Fibroblast of mammary gland (primary cell): ENCODE data around the gene ANKRD24.
A peak's percentile ranks its signal among the peaks of the same experiment; 100 is the strongest.
"Not testable (repeated sequence)": the region's sequence is repeated elsewhere in the genome, so short reads cannot be mapped to it uniquely, and the experiment has no call there.

Experiments used
- DNase-seq: peaks from one replicate; pipeline ENCODE4 v3.0.0-alpha.2; 2010; ENCODE audit warnings: low read depth
- H3K4me3 ChIP-seq: 2 replicates; pipeline ENCODE4 v1.5.1; 2011; ENCODE audit warnings: low read depth, mild to moderate bottlenecking, low read length, moderate library complexity; ENCODE audit not compliant: control insufficient read depth
- TF ChIP-seq, protein P1 (sequence below): conservative IDR thresholded peaks from 2 replicates; pipeline ENCODE4 v1.5.1; 2011; ENCODE audit warnings: low read depth, low read length, inconsistent platforms; ENCODE audit not compliant: control insufficient read depth, insufficient read depth

The ANKRD24 gene

DNA sequence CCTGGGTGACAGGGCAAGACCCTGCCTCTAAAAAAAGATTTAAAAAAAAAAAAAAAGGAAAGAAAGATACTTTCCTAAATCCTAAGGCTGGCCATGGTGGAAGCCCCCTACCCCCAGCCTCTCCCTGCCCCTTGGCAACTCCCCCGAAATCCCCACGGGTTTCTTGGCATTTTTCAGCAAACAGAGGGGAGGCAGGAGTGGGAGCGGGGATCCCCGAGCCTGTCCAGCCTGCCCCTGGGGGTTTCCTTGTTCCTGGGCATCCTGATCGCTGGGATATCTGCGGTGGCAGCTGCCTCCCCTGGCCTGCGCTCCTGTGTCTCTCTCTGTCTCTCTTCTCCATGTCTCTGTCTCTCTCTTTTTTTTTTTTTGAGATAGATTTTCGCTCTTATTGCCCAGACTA is 43.4 kb downstream of the ANKRD24 start:
- no peak for DNase-seq
- TF ChIP-seq, protein P1, sequence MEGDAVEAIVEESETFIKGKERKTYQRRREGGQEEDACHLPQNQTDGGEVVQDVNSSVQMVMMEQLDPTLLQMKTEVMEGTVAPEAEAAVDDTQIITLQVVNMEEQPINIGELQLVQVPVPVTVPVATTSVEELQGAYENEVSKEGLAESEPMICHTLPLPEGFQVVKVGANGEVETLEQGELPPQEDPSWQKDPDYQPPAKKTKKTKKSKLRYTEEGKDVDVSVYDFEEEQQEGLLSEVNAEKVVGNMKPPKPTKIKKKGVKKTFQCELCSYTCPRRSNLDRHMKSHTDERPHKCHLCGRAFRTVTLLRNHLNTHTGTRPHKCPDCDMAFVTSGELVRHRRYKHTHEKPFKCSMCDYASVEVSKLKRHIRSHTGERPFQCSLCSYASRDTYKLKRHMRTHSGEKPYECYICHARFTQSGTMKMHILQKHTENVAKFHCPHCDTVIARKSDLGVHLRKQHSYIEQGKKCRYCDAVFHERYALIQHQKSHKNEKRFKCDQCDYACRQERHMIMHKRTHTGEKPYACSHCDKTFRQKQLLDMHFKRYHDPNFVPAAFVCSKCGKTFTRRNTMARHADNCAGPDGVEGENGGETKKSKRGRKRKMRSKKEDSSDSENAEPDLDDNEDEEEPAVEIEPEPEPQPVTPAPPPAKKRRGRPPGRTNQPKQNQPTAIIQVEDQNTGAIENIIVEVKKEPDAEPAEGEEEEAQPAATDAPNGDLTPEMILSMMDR: no peak
- H3K4me3 ChIP-seq: no peak overlapping the region

DNA sequence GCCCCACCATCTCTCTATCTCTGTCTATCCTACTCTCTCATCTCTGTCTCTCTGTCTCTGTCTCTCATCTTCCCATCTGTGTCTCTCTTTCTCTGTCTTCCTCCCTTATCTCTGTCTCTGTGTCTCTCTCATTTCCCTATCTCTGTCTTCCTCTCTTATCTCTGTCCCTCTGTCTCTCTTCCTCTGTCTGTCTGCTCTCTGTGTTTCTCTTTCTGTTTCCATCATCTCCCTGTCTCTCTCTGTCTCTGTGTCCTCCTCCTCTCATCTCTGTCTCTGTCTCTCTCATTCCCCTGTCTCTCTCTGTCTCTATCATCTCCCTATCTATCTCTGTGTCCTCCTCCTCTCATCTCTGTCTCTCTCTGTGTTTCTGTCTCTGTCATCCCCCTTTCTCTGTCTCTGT is 45.3 kb downstream of the ANKRD24 start:
- no peak for DNase-seq
- no peak overlapping the region for H3K4me3 ChIP-seq
- TF ChIP-seq, protein P1: no peak

DNA sequence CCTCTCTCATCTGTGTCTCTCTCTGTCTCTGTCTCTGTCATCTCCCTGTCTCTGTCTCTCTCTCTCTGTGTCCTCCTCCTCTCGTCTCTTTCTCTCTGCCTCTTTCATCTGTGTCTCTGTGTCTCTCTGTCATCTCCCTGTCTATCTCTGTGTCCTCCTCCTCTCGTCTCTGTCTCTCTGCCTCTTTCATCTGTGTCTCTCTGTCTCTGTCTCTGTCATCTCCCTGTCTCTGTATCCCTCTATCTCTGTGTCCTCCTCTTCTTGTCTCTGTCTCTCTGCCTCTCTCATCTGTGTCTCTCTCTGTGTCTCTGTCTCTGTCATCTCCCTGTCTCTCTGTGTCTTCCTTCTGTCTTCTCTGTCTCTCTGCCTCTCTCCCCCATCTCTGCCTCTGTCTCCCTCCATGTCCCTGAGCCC is 46.3 kb downstream of the ANKRD24 start:
- H3K4me3 ChIP-seq: no peak overlapping the region
- TF ChIP-seq, protein P1: no peak
- no peak for DNase-seq

DNA sequence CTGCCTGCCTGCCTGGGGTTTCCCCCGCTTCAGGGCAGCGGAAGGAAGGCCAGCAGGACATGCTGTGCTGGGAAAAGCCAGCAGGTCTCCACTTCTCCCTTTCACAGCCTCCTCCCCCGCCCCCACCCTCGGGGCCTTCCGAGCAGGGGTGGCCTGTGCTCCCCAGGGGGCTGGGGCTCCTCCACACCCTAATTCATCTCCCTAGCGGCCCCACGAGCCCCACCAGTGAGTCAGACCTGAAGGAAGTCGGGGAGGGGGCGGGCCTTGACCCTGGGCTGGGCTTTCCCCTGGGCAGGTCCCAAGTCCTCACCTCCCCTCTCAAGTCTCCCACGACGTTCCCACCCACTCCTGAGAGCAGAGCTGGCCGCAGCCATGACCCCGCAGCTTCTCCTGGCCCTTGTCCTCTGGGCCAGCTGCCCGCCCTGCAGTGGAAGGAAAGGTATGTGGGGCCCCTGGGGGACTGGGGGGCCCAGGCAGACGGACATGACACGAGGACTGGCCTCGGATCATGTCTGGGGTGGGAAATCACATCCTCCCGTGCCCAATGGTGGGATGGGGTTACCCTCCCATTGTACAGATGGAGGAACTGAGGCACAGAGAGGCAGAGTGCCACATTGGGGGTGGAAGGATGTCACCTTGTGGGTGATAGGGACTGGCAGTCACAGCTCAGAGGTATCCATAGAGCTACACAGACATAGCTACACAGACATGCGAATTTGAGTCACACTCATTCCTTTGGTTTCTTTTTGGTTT is 46.9 kb downstream of the ANKRD24 start, which contains the start of gene EBI3:
Gene EBI3, plus strand, starts transcription at position 345 of the 753 bp plus-strand sequence. Its CDS starts 28 bp downstream, at position 373.
- peak; percentile 24 for DNase-seq
- TF ChIP-seq, protein P1: no peak
- no peak within 1 kb of the TSS for H3K4me3 ChIP-seq

DNA sequence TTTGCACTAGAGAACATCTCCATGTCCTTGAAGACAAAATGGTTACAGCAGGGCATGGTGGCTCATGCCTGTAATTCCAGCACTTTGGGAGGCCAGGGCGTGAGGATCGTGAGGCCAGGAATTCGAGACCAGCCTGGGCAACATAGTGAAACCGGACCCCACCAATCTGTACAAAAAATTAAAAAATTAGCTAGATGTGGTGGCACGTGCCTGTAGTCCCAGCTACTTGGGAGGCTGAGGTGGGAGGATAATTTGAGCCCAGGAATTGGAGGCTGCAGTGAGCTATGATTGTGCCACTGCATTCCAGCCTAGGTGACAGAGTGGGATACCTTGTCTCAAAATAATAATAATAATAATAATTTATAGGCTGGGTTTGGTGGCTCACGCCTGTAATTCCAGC is 47.7 kb downstream of the ANKRD24 start:
- not testable (repeated sequence) for H3K4me3 ChIP-seq, DNase-seq

DNA sequence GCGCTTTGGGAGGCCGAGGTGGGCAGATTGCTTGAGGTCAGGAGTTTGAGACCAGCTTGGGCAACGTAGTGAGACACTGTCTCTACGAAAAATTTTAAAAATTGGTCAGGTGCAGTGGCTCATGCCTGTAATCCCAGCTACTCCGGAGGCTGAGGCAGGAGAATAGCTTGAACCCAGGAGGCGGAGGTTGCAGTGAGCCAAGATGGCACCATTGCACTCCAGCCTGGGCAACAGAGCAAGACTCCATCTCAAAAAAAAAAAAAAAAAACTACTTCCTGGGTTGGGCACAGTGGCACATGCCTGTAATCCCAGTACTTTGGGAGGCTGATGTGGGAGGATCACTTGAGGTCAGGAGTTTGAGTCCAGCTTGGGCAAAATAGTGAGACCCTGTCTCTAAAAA is 49.0 kb downstream of the ANKRD24 start:
- not testable (repeated sequence) for H3K4me3 ChIP-seq, DNase-seq

DNA sequence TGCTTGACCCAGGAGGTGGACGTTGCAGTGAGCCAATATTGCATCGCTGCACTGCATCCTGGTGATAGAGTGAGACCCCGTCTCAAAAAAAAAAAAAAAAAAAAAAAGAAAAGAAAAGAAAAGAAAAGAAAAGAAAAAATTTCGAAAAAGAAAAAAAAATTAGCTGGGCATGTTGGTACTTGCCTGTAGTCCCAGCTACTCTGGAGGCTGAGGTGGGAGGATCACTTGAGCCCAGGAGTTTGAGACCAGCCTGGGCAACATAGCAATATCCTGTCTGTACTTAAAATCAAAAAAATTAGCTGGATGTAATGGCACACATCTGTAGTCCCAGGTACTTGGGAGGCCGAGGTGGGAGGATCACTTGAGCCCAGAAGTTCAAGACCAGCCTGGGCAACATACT is 49.6 kb downstream of the ANKRD24 start:
- not testable (repeated sequence) for DNase-seq, H3K4me3 ChIP-seq

DNA sequence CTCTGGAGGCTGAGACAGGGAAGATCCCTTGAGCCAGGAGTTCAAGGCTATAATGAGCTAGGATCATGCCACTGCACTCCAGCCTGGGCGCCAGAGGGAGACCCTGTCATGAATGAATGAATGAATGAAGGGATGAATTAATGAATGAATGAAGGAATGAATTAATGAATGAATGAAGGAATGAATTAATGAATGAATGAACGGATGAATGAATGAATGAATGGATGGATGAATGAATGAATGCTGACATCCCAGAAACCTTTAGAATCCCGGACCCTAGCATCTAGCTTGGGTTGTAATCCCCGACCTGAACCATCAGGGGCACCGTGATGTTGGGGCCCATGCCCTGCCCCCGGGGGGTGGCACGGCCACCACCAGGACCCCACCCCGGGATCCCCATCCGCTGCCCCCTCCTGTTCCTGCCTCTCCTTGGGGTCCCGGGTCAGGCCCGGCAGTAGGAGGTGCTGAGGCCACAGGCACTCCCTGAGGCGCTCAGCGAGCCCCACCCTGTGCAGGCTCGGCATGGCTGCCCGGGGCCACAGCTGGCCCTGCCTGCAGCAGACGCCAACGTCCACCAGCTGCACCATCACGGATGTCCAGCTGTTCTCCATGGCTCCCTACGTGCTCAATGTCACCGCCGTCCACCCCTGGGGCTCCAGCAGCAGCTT is 50.3 kb downstream of the ANKRD24 start:
- TF ChIP-seq, protein P1: no peak
- no peak overlapping the region for H3K4me3 ChIP-seq
- DNase-seq: no peak
